Mesothelial cell of epicardium (in vitro differentiated cells): Measurements from ENCODE around the gene KCNJ10. TPM values are rescaled to one million over a fixed set of nuclear protein-coding genes. Genes with fewer than 3 reads are reported as not detected.

ENCODE experiments used
- DNase-seq, 2 experiments: peaks; one replicate each; pipeline ENCODE4 v3.0.0; 2021; ENCODE audit warnings: low spot score in 2 of 2; ENCODE audit not compliant: unreplicated experiment in 2 of 2
- H3K27ac Mint-ChIP-seq: 2 replicates; pipeline ENCODE4 v1.8.0; 2021; ENCODE audit warnings: mixed read lengths
- H3K27me3 Mint-ChIP-seq: 2 replicates; pipeline ENCODE4 v1.8.0; 2021; ENCODE audit warnings: low read depth, mixed read lengths
- H3K36me3 Mint-ChIP-seq: 2 replicates; pipeline ENCODE4 v1.8.0; 2021; ENCODE audit warnings: mixed read lengths
- H3K4me1 Mint-ChIP-seq: 2 replicates; pipeline ENCODE4 v1.8.0; 2021; ENCODE audit warnings: mixed read lengths
- H3K4me3 Mint-ChIP-seq: 2 replicates; pipeline ENCODE4 v1.8.0; 2021; ENCODE audit warnings: mild to moderate bottlenecking, moderate library complexity, mixed read lengths
- H3K9me3 Mint-ChIP-seq: 2 replicates; pipeline ENCODE4 v1.8.0; 2021; ENCODE audit warnings: mixed read lengths
- CTCF ChIP-seq: fragments of 200-600 bp; sonication (generic); IDR thresholded peaks from one replicate; pipeline ENCODE4 v1.5.0; 2021; ENCODE audit warnings: antibody characterized with exemption; ENCODE audit not compliant: unreplicated experiment
- total RNA-seq: library from RNA; stranded (reverse); gene quantifications from 3 replicates; pipeline ENCODE4 v1.2.1, GENCODE V29; 2021

Gene KCNJ10
- total RNA-seq, 1 donor from 2014 or later: 0.27 TPM

- Mint-ChIP-seq H3K4me1 (peaks cover 7% of the 10 kb centered on the region), H3K9me3 (peaks cover 5% of the 10 kb centered on the region), H3K27me3 (peaks cover 43% of the 10 kb centered on the region), H3K36me3 (no peaks in the 10 kb centered on the region), H3K27ac (no peak overlapping the region), H3K4me3 (no peak overlapping the region)
- TF ChIP-seq CTCF: no peak
- DNase-seq: no peak
These were observed 101.1 kb downstream of the KCNJ10 start for GRCh38 chr1:159968901-159969300.

- no peak for DNase-seq
- Mint-ChIP-seq H3K27me3 (peaks cover 41% of the 10 kb centered on the region), H3K36me3 (no peaks in the 10 kb centered on the region), H3K9me3 (peaks cover 5% of the 10 kb centered on the region), H3K4me1 (peaks cover 15% of the 10 kb centered on the region), H3K4me3 (no peak overlapping the region), H3K27ac (no peak overlapping the region)
- TF ChIP-seq CTCF: no peak
These were observed 104.7 kb downstream of the KCNJ10 start for GRCh38 chr1:159965263-159965662.

GRCh38 chr1:159964144-159964543, 105.8 kb downstream of the KCNJ10 start:
- peaks cover 41% of the 10 kb centered on the region for H3K27me3 Mint-ChIP-seq
- peaks cover 5% of the 10 kb centered on the region for H3K9me3 Mint-ChIP-seq
- no peak overlapping the region for H3K4me3 Mint-ChIP-seq
- TF ChIP-seq CTCF: no peak
- peaks cover 22% of the 10 kb centered on the region for H3K4me1 Mint-ChIP-seq
- no peak for DNase-seq
- H3K27ac Mint-ChIP-seq: no peak overlapping the region
- H3K36me3 Mint-ChIP-seq: no peaks in the 10 kb centered on the region

GRCh38 chr1:159962176-159962575, 107.8 kb downstream of the KCNJ10 start:
- Mint-ChIP-seq H3K36me3 (no peaks in the 10 kb centered on the region), H3K4me3 (no peak overlapping the region), H3K9me3 (peaks cover 5% of the 10 kb centered on the region), H3K4me1 (peaks cover 30% of the 10 kb centered on the region), H3K27me3 (peaks cover 23% of the 10 kb centered on the region), H3K27ac (no peak overlapping the region)
- no peak for TF ChIP-seq CTCF
- no peak for DNase-seq

GRCh38 chr1:159961636-159962035, 108.3 kb downstream of the KCNJ10 start:
- no peaks in the 10 kb centered on the region for H3K36me3 Mint-ChIP-seq
- peaks cover 19% of the 10 kb centered on the region for H3K27me3 Mint-ChIP-seq
- TF ChIP-seq CTCF: no peak
- no peak for DNase-seq
- peaks cover 30% of the 10 kb centered on the region for H3K4me1 Mint-ChIP-seq
- H3K4me3 Mint-ChIP-seq: no peak overlapping the region
- H3K9me3 Mint-ChIP-seq: peaks cover 5% of the 10 kb centered on the region
- H3K27ac Mint-ChIP-seq: no peak overlapping the region

GRCh38 chr1:159960721-159961381, 109.1 kb downstream of the KCNJ10 start:
- no peak for DNase-seq
- Mint-ChIP-seq H3K27ac (no peak overlapping the region), H3K4me3 (no peak overlapping the region), H3K36me3 (no peaks in the 10 kb centered on the region), H3K9me3 (peaks cover under 1% of the 10 kb centered on the region), H3K27me3 (peaks cover 12% of the 10 kb centered on the region), H3K4me1 (peaks cover 30% of the 10 kb centered on the region)
- TF ChIP-seq CTCF: no peak
